LNCAP (cell line): ENCODE results near the gene CATSPER1.

Source experiments
- CTCF ChIP-seq: fragments of 450-650 bp; IDR thresholded peaks from 2 replicates; pipeline ENCODE4 v1.5.1; 2017; ENCODE audit warnings: mild to moderate bottlenecking

Gene CATSPER1

GRCh38 chr11:66062408-66062807, 36.1 kb upstream of the CATSPER1 start:
- TF ChIP-seq CTCF: no peak

- no peak for TF ChIP-seq CTCF
These were observed 35.0 kb upstream of the CATSPER1 start for GRCh38 chr11:66061268-66061667.

GRCh38 chr11:66059966-66060680, 33.8 kb upstream of the CATSPER1 start:
- TF ChIP-seq CTCF: no peak

- TF ChIP-seq CTCF: no peak
These were observed 30.2 kb upstream of the CATSPER1 start for GRCh38 chr11:66056501-66056900.

- TF ChIP-seq CTCF: no peak
These were observed 28.7 kb upstream of the CATSPER1 start for GRCh38 chr11:66055021-66055420.

- no peak for TF ChIP-seq CTCF
These were observed 26.3 kb upstream of the CATSPER1 start for GRCh38 chr11:66052664-66052982.

GRCh38 chr11:66051766-66052663, 25.7 kb upstream of the CATSPER1 start, which contains the start of gene SF3B2:
SF3B2 (plus strand) TSS chr11:66052364; CDS start chr11:66052385, 21 bp downstream.
- TF ChIP-seq CTCF: no peak
